ENCODE results near the gene RASSF3.

Gene RASSF3

DNA sequence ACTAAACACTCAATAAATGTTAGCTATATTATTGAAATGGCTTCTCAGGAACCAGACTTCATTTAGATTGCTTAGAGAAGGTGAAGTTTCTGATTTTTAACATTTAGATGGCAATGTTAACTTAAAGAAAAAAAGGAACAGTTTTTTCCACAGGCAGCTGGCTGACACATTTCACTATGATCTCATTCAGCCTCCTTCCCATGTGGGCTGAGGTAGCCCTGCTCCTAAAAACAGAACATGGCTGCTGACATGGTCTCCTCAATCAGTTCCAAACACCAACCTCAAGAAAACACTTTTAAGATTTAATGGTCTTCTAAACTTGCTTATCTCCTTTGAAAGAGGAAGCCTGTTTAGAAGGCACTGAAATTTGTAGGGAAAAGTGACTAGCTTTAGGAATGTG, 125.1 kb downstream of the RASSF3 start:
- DNase-seq, result no peak

DNA sequence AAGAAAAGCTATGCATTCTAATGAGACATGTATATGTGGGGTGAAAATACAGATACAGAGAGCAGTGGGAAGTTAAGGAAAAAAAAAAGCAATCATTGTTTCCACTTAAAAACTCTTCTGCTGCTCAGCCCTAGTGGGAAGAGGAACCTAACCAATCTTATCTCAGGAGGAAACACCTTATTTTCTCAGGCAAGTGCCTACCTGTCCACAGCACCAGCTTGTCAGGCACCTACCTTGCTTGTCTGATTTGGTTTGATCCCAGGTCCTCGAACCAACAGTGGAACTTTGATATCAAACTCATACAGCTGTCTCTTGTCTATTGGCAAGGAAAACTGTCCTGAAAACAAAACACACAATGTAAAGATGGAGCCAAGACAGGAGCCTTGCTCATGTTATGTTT, 126.5 kb downstream of the RASSF3 start:
- no peak for DNase-seq

DNA sequence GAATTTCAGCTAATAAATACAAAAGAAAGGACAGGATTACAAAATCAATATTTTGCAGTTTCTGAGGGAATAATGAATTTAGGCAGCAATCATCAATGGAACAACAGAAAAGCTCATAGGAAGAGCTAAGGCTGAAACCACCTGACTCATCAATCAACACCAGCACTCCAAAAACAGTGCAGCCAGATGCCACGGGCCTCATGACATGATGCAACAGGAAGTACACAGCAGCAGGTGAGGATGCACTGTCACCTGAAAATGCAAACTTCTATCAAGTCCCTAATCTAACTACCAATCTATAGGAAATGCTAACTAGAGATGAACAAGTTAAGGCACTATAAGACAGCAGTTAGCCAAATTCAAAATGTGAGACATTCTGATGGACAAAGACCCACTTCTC, 127.2 kb downstream of the RASSF3 start:
- no peak for DNase-seq

DNA sequence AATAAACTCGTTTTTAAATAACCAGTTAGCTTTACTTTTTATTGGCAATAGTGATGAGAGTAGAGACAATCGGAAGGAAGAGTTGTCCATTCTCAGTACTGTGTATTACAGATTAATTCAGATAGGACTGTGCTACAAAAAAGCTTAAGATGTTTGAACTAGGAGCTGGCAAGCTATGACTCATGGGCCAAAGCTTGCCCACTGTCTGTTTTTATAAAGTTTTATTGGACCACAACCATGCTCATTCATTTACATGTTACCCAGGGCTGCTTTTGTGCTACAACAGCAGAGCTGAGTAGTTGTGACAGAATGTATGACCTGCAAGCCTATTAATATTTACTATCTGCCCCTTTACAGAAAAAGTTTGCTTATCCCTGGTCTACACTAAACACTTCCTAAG, 129.5 kb downstream of the RASSF3 start:
- no peak for DNase-seq

DNA sequence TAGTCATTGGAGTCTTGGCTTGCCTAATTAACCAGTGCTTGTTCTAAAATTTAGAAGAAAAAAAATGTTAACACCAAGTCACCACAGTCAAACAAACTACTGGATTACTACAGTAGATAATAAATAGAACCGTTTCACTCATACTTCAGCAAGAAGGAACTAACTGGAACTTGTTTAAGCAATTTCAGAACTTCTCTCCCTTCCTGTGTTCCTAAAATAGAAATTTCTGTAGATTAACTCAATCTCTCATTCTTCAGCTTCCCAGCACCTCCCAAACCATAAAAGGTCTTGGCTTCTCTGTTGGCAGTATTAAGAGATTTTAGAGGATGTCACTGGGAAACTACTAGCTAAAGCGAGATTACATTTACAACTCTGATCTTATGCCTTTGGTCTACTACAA, 130.4 kb downstream of the RASSF3 start:
- DNase-seq, result no peak

DNA sequence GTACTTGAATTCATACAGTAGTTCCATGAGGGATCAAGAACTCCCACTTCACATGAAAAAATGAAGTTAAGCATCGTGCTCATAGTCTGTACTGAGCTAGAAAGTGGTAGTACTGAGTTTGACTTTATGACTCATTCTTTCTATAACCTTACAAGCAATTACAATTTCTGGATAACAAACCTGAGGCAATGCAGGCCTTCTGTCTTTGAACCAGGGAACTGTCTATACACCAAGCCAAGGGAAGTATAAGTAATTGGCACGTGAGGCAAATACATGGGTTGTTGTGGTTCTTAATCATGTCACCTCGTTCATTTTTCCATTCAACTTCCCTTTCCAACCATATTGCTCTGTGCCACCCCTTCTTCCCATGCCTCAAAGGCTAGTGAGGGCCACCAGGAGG, 132.1 kb downstream of the RASSF3 start:
- no peak for DNase-seq

DNA sequence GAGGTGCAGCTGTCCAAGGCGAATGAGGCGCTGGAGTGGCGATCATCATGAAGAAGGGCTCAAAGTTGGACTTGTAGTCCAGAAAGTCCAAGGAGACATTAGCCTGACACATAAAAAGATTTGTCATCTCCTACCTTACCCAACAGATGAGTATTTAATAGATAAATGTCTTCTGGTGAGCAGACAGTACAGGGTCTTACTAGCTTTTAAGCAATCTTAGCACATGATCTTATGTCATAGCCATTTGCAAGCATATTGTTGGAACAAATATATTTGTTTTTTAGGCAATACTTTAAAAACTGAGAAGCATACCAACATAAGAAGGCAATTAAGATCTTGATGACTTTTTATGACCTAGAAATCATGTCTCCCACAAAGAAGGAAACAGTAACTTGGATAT, 132.9 kb downstream of the RASSF3 start:
- no peak for DNase-seq

DNA sequence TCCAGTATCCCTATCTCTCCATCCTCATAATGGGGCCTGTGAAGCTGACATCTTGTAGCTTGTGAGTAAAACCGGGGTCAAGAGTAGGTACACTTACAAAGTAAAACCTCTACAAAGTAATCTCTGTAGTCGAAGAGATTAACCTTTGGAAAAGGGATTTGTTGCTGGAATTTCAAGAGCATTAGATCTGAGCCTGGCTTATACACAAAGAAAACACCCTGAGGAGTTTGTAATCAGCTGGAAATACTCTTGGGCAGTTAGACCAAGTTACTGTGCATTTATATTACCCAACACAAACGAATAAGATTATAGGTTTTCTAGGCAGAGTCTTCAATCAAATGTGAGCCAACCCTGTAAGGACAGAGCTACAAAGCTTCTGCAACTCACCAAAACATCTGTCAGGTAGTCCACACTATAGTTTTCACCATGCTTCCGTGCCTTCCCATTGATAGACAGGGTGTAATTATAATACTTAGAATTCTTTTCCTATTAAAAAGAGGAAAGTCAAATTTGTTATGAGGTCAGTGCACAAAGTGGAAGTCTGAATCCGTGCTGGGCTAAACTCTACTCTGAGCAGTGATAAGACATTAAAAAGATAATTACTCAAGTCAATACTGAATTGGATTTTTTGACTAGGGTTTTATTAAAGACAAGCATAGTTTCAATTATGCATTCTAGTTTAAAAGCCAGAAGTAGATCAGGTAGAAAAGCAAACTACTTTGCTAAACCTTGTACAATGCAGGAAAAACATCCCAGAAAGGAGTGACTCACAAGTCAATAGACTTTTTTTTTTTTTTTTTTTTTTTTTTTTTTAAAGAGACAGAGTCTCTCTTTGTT, 134.3 kb downstream of the RASSF3 start:
- DNase-seq, result no peak

DNA sequence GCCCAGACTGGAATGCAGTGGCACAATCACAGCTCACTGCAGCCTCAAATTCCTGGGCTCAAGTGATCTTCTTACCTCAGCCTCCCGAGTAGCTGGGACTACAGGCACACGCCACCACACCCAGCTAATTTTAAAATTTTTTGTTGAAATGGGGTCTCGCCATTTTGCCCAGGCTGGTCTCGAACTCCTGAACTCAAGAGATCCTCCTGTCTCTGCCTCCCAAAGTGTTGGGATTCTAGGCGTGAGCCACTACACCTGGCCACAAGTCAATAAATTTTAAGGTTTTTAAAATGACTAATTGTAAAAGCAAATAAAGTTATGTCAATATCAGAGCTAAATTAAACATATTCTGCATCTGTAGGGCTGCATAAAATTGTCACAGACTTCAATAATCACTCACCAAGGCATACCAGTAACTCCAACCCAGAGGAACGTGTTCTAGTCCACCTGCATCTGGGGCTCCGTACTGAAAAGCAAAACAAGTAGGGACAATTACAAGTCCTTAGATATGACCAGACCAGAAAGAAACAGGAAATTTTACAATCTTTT, 135.0 kb downstream of the RASSF3 start:
- no peak for DNase-seq

DNA sequence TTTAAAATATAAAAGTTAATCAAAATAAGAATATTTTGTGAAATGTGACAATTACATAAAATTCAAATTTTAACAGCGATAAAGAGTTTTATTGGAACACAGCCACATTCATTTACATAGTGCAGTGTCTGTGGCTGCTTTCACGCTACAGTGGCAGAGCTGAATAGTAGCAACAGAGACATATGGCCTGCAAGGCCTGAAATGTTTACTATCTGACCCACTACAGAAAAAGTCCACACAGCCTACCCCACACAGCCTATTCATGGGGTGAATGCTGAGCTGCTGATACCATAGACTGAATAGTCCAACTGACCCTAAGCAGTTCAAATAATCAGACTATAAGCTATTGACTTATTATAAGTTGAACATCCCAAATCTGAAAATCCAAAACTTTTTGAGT, 135.7 kb downstream of the RASSF3 start:
- no peak for DNase-seq

DNA sequence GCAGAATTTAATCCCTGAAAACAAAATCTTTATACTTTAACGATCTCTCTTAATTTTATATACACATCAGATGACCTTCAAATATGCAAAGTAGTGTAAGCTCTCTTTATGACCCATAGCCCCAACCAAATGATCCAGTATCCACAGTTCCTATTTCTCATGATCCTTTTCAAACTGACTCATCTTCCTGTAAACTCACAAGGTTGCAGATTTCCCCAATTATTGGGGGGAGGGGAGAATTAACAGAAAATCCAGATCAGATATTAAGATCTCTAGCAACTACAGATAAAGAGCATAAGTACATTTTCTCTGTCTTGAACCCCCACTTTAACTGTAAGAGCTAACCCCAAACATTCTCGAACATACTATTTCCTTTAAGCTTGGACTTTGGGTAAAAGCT, 136.4 kb downstream of the RASSF3 start:
- no peak for DNase-seq
